ENCODE data around the gene DDX51. TPM values are rescaled to one million over a fixed set of nuclear protein-coding genes. Genes with fewer than 3 reads are reported as not detected.

Gene DDX51
- total and polyA plus RNA-seq, 2 donors (not counting 1 experiment from before 2014, with no cell fraction given) = 46.3 to 60.8 TPM

- Histone ChIP-seq H3K36me3 (replicated peaks in 1 of 2; ENCODE audit: control extremely low read depth in 1 of 2, control insufficient read depth in 1 of 2, extremely low read depth in 1 of 2, insufficient read depth in 2 of 2, low read length in 1 of 2) (no peaks in the 10 kb centered on the region), H3K79me2 (ENCODE audit: control insufficient read depth, insufficient read depth, low read length) (no peaks in the 10 kb centered on the region), H2AFZ (ENCODE audit: insufficient read depth, low read depth, low read length, poor library complexity, severe bottlenecking) (no peak overlapping the region), H4K20me1 (ENCODE audit: control insufficient read depth, insufficient read depth, low read length, poor library complexity, severe bottlenecking) (no peaks in the 10 kb centered on the region), H3K9ac (ENCODE audit: low read length) (no peak overlapping the region), H3K4me2 (replicated peaks; ENCODE audit: low read depth, low read length, poor library complexity, severe bottlenecking) (peak overlapping the region; percentile 12), H3K27me3 (replicated peaks in 1 of 4; ENCODE audit: control extremely low read depth in 1 of 4, control insufficient read depth in 3 of 4, insufficient read depth in 4 of 4, low read length in 3 of 4) (peaks cover 0 to 40% (median 5%) of the 10 kb centered on the region in 4 experiments), H3K27ac (ENCODE audit: low read length in 2 of 2) (no peak overlapping the region), H3K9me3 (ENCODE audit: control extremely low read depth in 1 of 3, control insufficient read depth in 2 of 3, insufficient read depth in 1 of 3, low read length in 2 of 3) (no peaks in the 10 kb centered on the region), H3K4me1 (ENCODE audit: control insufficient read depth in 2 of 2, insufficient read depth in 2 of 2, low read length in 2 of 2) (peaks cover 10% of the 10 kb centered on the region in 2 donors), H3K4me3 (ENCODE audit: control extremely low read depth in 1 of 5, extremely low read depth in 1 of 5, insufficient read depth in 1 of 5, low read depth in 2 of 5, low read length in 4 of 5) (no peak overlapping the region)
- DNase-seq = no peak
- CTCF ChIA-PET = no interaction called here
- TF ChIP-seq EZH2 (IDR thresholded peaks at IDR 0.05; ENCODE audit: borderline replicate concordance, insufficient read depth, low read depth, low read length, poor library complexity, severe bottlenecking) (no peak), CTCF (IDR thresholded peaks at IDR 0.05) (no peak)
- no peak overlapping the region for H3K4me3 Mint-ChIP-seq
- no peaks in the 10 kb centered on the region for H3K9me3 Mint-ChIP-seq (ENCODE audit: insufficient read depth)
- intact Hi-C loops (cut with micrococcal nuclease) = no loop called here
- H3K4me1 Mint-ChIP-seq = peaks cover 13% of the 10 kb centered on the region
- peak; percentile 17 for ATAC-seq (ENCODE audit: low read depth)
- WGBS (ENCODE audit: insufficient coverage) = 42% methylated on average over 35 of the region's 35 CpGs
- peaks cover 24% of the 10 kb centered on the region for H3K27me3 Mint-ChIP-seq
- no peak overlapping the region for H3K27ac Mint-ChIP-seq
- POLR2A ChIA-PET = no interaction called here
Observed at GRCh38 chr12:132173135-132174014, 29.3 kb upstream of the DDX51 start.

GRCh38 chr12:132172619-132173018 lies 28.5 kb upstream of the DDX51 start:
- H3K4me2 ChIP-seq (replicated peaks; ENCODE audit: low read depth, low read length, poor library complexity, severe bottlenecking) = peak overlapping the region; percentile 12
- no peak overlapping the region for H3K4me3 ChIP-seq (ENCODE audit: control extremely low read depth in 1 of 5, extremely low read depth in 1 of 5, insufficient read depth in 1 of 5, low read depth in 2 of 5, low read length in 4 of 5)
- Mint-ChIP-seq H3K4me1 (peaks cover 12% of the 10 kb centered on the region), H3K27me3 (peaks cover 23% of the 10 kb centered on the region), H3K27ac (no peak overlapping the region), H3K9me3 (ENCODE audit: insufficient read depth) (no peaks in the 10 kb centered on the region), H3K4me3 (no peak overlapping the region)
- ChIA-PET POLR2A (no interaction called here), CTCF (no interaction called here)
- H3K79me2 ChIP-seq (ENCODE audit: control insufficient read depth, insufficient read depth, low read length) = no peaks in the 10 kb centered on the region
- no peaks in the 10 kb centered on the region for H3K9me3 ChIP-seq (ENCODE audit: control extremely low read depth in 1 of 3, control insufficient read depth in 2 of 3, insufficient read depth in 1 of 3, low read length in 2 of 3)
- ATAC-seq (ENCODE audit: low read depth) (no peak), DNase-seq (no peak)
- H4K20me1 ChIP-seq (ENCODE audit: control insufficient read depth, insufficient read depth, low read length, poor library complexity, severe bottlenecking) = no peaks in the 10 kb centered on the region
- intact Hi-C loops (cut with micrococcal nuclease) = no loop called here
- H3K4me1 ChIP-seq (ENCODE audit: control insufficient read depth in 2 of 2, insufficient read depth in 2 of 2, low read length in 2 of 2) = peaks cover 8 to 9% of the 10 kb centered on the region in 2 donors
- H2AFZ ChIP-seq (ENCODE audit: insufficient read depth, low read depth, low read length, poor library complexity, severe bottlenecking) = no peak overlapping the region
- H3K27me3 ChIP-seq (replicated peaks in 1 of 4; ENCODE audit: control extremely low read depth in 1 of 4, control insufficient read depth in 3 of 4, insufficient read depth in 4 of 4, low read length in 3 of 4) = peaks cover 0 to 45% (median 5%) of the 10 kb centered on the region in 4 experiments
- 47% methylated on average over 13 of the region's 15 CpGs for WGBS (ENCODE audit: insufficient coverage)
- no peaks in the 10 kb centered on the region for H3K36me3 ChIP-seq (replicated peaks in 1 of 2; ENCODE audit: control extremely low read depth in 1 of 2, control insufficient read depth in 1 of 2, extremely low read depth in 1 of 2, insufficient read depth in 2 of 2, low read length in 1 of 2)
- H3K9ac ChIP-seq (ENCODE audit: low read length) = no peak overlapping the region
- no peak overlapping the region for H3K27ac ChIP-seq (ENCODE audit: low read length in 2 of 2)
- TF ChIP-seq EZH2 (IDR thresholded peaks at IDR 0.05; ENCODE audit: borderline replicate concordance, insufficient read depth, low read depth, low read length, poor library complexity, severe bottlenecking) (no peak), CTCF (IDR thresholded peaks at IDR 0.05) (no peak)

Measured in B cell (primary cell).